DND-41 (cell line): ENCODE data around the gene PUDP.

Experiments
- ATAC-seq: fragments of 200-7000 bp; cut with Tn5 transposase; 3 replicates; pipeline ENCODE4 v1.9.1; 2021; ENCODE audit warnings: low read depth; ENCODE audit not compliant: insufficient read depth
- DNase-seq: peaks from one replicate; pipeline ENCODE4 v3.0.0-alpha.2; 2020
- H2AFZ ChIP-seq: 2 replicates; pipeline ENCODE4 v1.6.0; 2012; ENCODE audit warnings: low read depth, low read length
- H3K27ac ChIP-seq: 2 replicates; pipeline ENCODE4 v1.5.1; 2012; ENCODE audit warnings: low read length, inconsistent platforms
- H3K27me3 ChIP-seq: fragments of 200-600 bp; sonication (generic); 2 replicates; pipeline ENCODE4 v1.6.0; 2012; ENCODE audit warnings: low read length, mild to moderate bottlenecking, inconsistent platforms; ENCODE audit not compliant: insufficient read depth, poor library complexity
- H3K36me3 ChIP-seq: 2 replicates; pipeline ENCODE4 v1.5.1; 2012; ENCODE audit warnings: low read length, inconsistent platforms; ENCODE audit not compliant: insufficient read depth
- H3K4me1 ChIP-seq: 2 replicates; pipeline ENCODE4 v1.5.1; 2012; ENCODE audit warnings: mild to moderate bottlenecking, low read length; ENCODE audit not compliant: insufficient read depth
- H3K4me2 ChIP-seq: 2 replicates; pipeline ENCODE4 v1.6.0; 2012; ENCODE audit warnings: mild to moderate bottlenecking, moderate library complexity, low read length, inconsistent platforms; ENCODE audit not compliant: insufficient read depth
- H3K4me3 ChIP-seq, 2 experiments: fragments of 200-600 bp in 1 of 2; shearing (Covaris generic) in 1 of 2; 2 replicates each; pipeline ENCODE4 v1.5.1; 2012 to 2016; ENCODE audit warnings: inconsistent platforms in 2 of 2, low read length in 2 of 2, mild to moderate bottlenecking in 2 of 2, low read depth in 1 of 2, moderate library complexity in 1 of 2
- H3K79me2 ChIP-seq: 2 replicates; pipeline ENCODE4 v1.6.0; 2012; ENCODE audit warnings: low read length, inconsistent platforms; ENCODE audit not compliant: insufficient read depth
- H3K9ac ChIP-seq: 2 replicates; pipeline ENCODE4 v1.6.0; 2012; ENCODE audit warnings: low read depth, mild to moderate bottlenecking, inconsistent platforms, low read length, moderate library complexity
- H3K9me3 ChIP-seq: 2 replicates; pipeline ENCODE4 v1.5.1; 2012; ENCODE audit warnings: low read length, moderate library complexity, mild to moderate bottlenecking, inconsistent platforms; ENCODE audit not compliant: insufficient read depth, severe bottlenecking
- H4K20me1 ChIP-seq: 2 replicates; pipeline ENCODE4 v1.6.0; 2012; ENCODE audit warnings: low read length; ENCODE audit not compliant: insufficient read depth
- CTCF ChIP-seq: IDR thresholded peaks from 2 replicates; pipeline ENCODE4 v1.5.1; 2012; ENCODE audit warnings: borderline replicate concordance, low read length, moderate library complexity, mild to moderate bottlenecking; ENCODE audit not compliant: poor library complexity, severe bottlenecking; ENCODE audit errors: extremely low read depth
- EZH2 ChIP-seq: IDR thresholded peaks from 3 replicates; pipeline ENCODE4 v1.6.1; 2012; ENCODE audit warnings: borderline replicate concordance, low read depth, mild to moderate bottlenecking, moderate library complexity, low read length, inconsistent platforms; ENCODE audit not compliant: severe bottlenecking

Gene PUDP

DNA sequence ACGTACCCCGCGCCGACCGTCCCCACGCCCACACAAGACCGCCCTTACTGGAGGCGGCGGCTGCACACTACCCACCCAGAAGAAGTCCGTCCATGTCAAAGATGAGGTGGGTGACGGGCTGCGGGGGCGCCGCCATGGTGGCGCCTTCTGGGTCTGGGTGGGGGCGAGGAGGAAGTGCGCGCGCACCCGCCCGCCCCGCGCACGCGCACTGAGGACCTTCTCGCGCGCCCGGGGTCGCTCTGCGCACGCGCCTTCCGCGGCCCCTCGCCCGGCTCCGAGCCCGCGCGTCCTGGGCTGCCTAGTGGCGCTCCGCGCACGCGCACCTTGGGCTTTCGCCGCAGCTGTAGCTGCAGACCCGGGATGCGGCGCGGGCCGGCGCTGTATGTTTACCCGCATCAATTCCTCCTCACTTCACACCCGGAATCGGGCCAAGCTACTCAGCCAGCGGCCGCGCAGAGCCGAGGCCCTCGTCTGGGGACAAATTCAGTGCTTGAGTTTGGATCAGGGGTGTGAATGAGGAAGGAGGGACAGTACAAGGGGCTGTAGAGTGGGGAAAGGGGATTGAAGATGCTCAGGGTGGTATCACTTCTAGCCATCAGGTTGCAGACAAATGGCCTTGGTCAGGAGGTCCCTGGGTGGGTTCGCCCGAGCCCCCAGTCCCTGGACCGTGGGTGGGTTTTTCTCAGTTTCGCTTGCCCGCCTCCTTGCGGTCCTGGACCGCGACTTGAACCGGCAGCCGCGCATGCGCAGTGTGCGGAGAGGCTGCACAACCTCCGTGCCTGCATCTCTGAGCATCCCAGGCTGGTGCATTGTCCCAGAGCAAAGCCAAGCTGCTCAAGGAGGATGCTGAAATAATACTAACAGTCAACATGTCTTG, at the start of gene PUDP:
Gene PUDP, minus strand, starts transcription at position 176 of the 877 bp plus-strand sequence. Its CDS starts 40 bp downstream, at position 136.
- peak within 1 kb of the TSS; percentile 86 for H2AFZ ChIP-seq
- peaks cover 83% of the 10 kb centered on the region for H3K4me1 ChIP-seq
- no peaks in the 10 kb centered on the region for H3K27me3 ChIP-seq
- peak within 1 kb of the TSS; percentile 94 for H3K9ac ChIP-seq
- H3K4me2 ChIP-seq, result peak within 1 kb of the TSS; percentile 81
- peak within 1 kb of the TSS; percentile 99 for H3K27ac ChIP-seq
- ATAC-seq, result peak; percentile 83
- peak; percentile 33 for TF ChIP-seq CTCF
- no peak for TF ChIP-seq EZH2
- DNase-seq, result peak; percentile 86
- peaks cover 10% of the 10 kb centered on the region for H3K36me3 ChIP-seq
- 0 out of 2 replicates have a peak, but pooled peaks cover 4% of the 10 kb centered on the region for H4K20me1 ChIP-seq
- H3K9me3 ChIP-seq, result no peaks in the 10 kb centered on the region
- H3K79me2 ChIP-seq, result peaks cover 87% of the 10 kb centered on the region
- peak within 1 kb of the TSS; percentile 76 to 99 for H3K4me3 ChIP-seq

- H3K27me3 ChIP-seq, result no peaks in the 10 kb centered on the region
- no peak overlapping the region for H3K9ac ChIP-seq
- no peaks in the 10 kb centered on the region for H4K20me1 ChIP-seq
- no peak overlapping the region for H3K27ac ChIP-seq
- TF ChIP-seq CTCF (no peak), EZH2 (no peak)
- no peaks in the 10 kb centered on the region for H3K79me2 ChIP-seq
- no peak overlapping the region for H3K4me3 ChIP-seq
- no peak overlapping the region for H3K4me2 ChIP-seq
- ATAC-seq (no peak), DNase-seq (no peak)
- H2AFZ ChIP-seq, result no peak overlapping the region
- no peaks in the 10 kb centered on the region for H3K9me3 ChIP-seq
- H3K36me3 ChIP-seq, result peaks cover 14% of the 10 kb centered on the region
- no peaks in the 10 kb centered on the region for H3K4me1 ChIP-seq
Observed at GRCh38 chrX:7194606-7195005, 46.7 kb upstream of the PUDP start.

DNA sequence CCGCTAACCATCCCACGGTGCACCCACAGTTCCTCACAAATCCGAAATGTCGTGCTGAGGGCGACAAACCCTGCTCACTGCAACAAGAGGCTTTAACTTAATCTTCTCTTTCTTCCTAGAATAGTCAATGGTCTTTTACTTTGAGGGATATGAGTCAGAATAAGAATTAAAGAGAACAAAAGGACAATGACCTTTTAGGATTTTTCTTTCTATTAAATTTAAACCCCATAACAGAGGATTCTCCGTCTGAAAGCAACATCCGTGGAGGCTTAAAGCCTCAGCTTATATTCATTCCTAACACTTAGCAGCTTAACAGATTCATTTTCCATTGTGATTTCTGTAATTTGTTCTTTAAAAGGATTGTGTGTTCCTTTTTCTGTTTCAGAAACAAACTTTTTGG, 44.9 kb upstream of the PUDP start:
- Histone ChIP-seq H3K4me1 (no peaks in the 10 kb centered on the region), H3K36me3 (peaks cover 14% of the 10 kb centered on the region), H4K20me1 (no peaks in the 10 kb centered on the region), H3K4me3 (no peak overlapping the region), H3K9me3 (no peaks in the 10 kb centered on the region), H2AFZ (no peak overlapping the region), H3K27ac (no peak overlapping the region), H3K79me2 (no peaks in the 10 kb centered on the region), H3K9ac (no peak overlapping the region), H3K27me3 (no peaks in the 10 kb centered on the region), H3K4me2 (no peak overlapping the region)
- DNase-seq (no peak), ATAC-seq (no peak)
- TF ChIP-seq EZH2, result no peak
- TF ChIP-seq CTCF, result no peak
